Measurements from ENCODE around the gene MED29. TPM values are rescaled to one million over a fixed set of nuclear protein-coding genes. Genes with fewer than 3 reads are reported as not detected.

Gene MED29
- total RNA-seq, 2 donors from 2014 or later: 23.1 to 40.9 TPM

GRCh38 chr19:39405261-39405957 lies 14.2 kb downstream of the MED29 start:
- 84 to 91% methylated on average over 13 to 17 of the region's 17 CpGs for WGBS, 2 donors
- intact Hi-C loops (cut with DNase I): no loop called here
- no peak overlapping the region for H3K4me3 ChIP-seq
- ATAC-seq (no peak), DNase-seq (no peak)
- no peaks in the 10 kb centered on the region for H3K36me3 ChIP-seq (replicated peaks in 1 of 2; ENCODE audit: insufficient read depth in 1 of 2, low read depth in 2 of 2)
- TF ChIP-seq CTCF (IDR thresholded peaks at IDR 0.05): no peak
- no peak for TF ChIP-seq POLR2A (IDR thresholded peaks at IDR 0.05)
- H3K27me3 ChIP-seq: no peaks in the 10 kb centered on the region
- peaks cover 51% of the 10 kb centered on the region for H3K4me1 ChIP-seq
- no peaks in the 10 kb centered on the region for H3K9me3 ChIP-seq
- H3K27ac ChIP-seq: peak overlapping the region; percentile 1 to 98 (median 96)

GRCh38 chr19:39405958-39406655 lies 14.9 kb downstream of the MED29 start:
- TF ChIP-seq CTCF (IDR thresholded peaks at IDR 0.05): no peak
- TF ChIP-seq POLR2A (IDR thresholded peaks at IDR 0.05): no peak
- WGBS, 2 donors: 12 to 15% methylated on average over 17 to 22 of the region's 22 CpGs
- DNase-seq (no peak), ATAC-seq (no peak)
- no peaks in the 10 kb centered on the region for H3K36me3 ChIP-seq (replicated peaks in 1 of 2; ENCODE audit: insufficient read depth in 1 of 2, low read depth in 2 of 2)
- H3K9me3 ChIP-seq: no peaks in the 10 kb centered on the region
- H3K27me3 ChIP-seq: no peaks in the 10 kb centered on the region
- H3K4me1 ChIP-seq: peaks cover 58% of the 10 kb centered on the region
- peak overlapping the region; percentile 92 to 98 (median 96) for H3K27ac ChIP-seq
- intact Hi-C loops (cut with DNase I): no loop called here
- H3K4me3 ChIP-seq: peak overlapping the region in 1 of 2 donors; percentile 94

- intact Hi-C loops (cut with DNase I): no loop called here
- Histone ChIP-seq H3K27ac (peak within 1 kb of the TSS; percentile 92 to 98 (median 96)), H3K4me1 (peaks cover 60% of the 10 kb centered on the region), H3K9me3 (no peaks in the 10 kb centered on the region), H3K36me3 (replicated peaks in 1 of 2; ENCODE audit: insufficient read depth in 1 of 2, low read depth in 2 of 2) (no peaks in the 10 kb centered on the region), H3K27me3 (no peaks in the 10 kb centered on the region), H3K4me3 (peak within 1 kb of the TSS; percentile 64 to 94)
- ATAC-seq: peak; percentile 49
- DNase-seq: peak; percentile 91 to 92 (median 92)
- WGBS, 2 donors: 0 to 1% methylated on average over 18 to 55 of the region's 56 CpGs
- TF ChIP-seq CTCF (IDR thresholded peaks at IDR 0.05): peak in 1 of 7 experiments; percentile 20
- peak; percentile 99 to 100 (median 100) for TF ChIP-seq POLR2A (IDR thresholded peaks at IDR 0.05)
Measured at GRCh38 chr19:39406656-39407409, 15.7 kb downstream of the MED29 start, which contains the start of gene ZFP36. Gene ZFP36, plus strand, starts transcription at chr19:39406847. Its CDS starts 58 bp downstream, at chr19:39406905.

GRCh38 chr19:39407410-39407659 lies 16.2 kb downstream of the MED29 start:
- intact Hi-C loops (cut with DNase I): no loop called here
- no peaks in the 10 kb centered on the region for H3K9me3 ChIP-seq
- H3K36me3 ChIP-seq (replicated peaks in 1 of 2; ENCODE audit: insufficient read depth in 1 of 2, low read depth in 2 of 2): no peaks in the 10 kb centered on the region
- peak overlapping the region; percentile 92 to 98 (median 96) for H3K27ac ChIP-seq
- H3K4me1 ChIP-seq: peaks cover 57% of the 10 kb centered on the region
- DNase-seq (no peak), ATAC-seq (no peak)
- WGBS, 2 donors: 0% methylated on average over 14 of the region's 14 CpGs; no CpG with 5 or more reads in 1 of the 2 donors
- no peak for TF ChIP-seq POLR2A (IDR thresholded peaks at IDR 0.05)
- no peak for TF ChIP-seq CTCF (IDR thresholded peaks at IDR 0.05)
- H3K4me3 ChIP-seq: peak overlapping the region; percentile 64 to 94
- no peaks in the 10 kb centered on the region for H3K27me3 ChIP-seq

All from body of pancreas (tissue), 4 donors.